ENCODE data around the gene PTPRT. TPM values are rescaled to one million over a fixed set of nuclear protein-coding genes. Genes with fewer than 3 reads are reported as not detected.

The PTPRT gene
- total and polyA plus RNA-seq, 4 donors, result 0.14 to 2.8 (median 0.40) TPM

DNA sequence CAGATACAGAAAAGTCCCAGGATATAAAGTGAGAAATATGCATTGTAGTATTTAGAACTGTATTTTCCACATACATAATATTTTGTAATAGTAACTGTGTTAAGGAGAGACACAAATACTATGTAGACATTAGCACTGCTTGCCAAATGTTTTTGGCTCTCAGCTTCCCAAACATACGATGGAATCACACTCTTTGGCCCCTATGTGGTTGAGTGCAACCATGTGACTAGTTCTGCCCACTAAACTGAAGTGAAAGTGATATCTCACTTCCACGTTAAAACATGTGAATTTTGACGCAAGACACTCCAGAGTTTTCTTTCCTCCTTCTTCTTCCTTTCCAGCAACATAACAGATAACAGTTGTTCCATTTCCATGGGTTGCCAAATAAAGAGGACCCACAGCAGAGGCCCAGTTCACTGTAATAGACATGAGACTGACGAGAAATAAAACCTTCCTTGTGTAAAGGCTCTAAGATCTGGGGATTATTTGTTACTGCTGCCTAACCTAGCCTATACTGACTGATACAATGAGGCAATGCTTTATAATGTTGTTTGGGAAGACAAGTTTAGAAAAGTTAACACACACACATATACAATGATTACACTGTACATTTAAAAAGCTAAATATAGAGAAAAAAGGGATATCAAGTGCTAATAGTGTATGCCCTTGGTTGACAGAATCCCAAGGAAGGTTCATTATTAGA lies 97.2 kb downstream of the PTPRT start (continued):
- TF ChIP-seq, protein P1, sequence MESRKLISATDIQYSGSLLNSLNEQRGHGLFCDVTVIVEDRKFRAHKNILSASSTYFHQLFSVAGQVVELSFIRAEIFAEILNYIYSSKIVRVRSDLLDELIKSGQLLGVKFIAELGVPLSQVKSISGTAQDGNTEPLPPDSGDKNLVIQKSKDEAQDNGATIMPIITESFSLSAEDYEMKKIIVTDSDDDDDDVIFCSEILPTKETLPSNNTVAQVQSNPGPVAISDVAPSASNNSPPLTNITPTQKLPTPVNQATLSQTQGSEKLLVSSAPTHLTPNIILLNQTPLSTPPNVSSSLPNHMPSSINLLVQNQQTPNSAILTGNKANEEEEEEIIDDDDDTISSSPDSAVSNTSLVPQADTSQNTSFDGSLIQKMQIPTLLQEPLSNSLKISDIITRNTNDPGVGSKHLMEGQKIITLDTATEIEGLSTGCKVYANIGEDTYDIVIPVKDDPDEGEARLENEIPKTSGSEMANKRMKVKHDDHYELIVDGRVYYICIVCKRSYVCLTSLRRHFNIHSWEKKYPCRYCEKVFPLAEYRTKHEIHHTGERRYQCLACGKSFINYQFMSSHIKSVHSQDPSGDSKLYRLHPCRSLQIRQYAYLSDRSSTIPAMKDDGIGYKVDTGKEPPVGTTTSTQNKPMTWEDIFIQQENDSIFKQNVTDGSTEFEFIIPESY (IDR thresholded peaks at IDR 0.05), result no peak
- no peak for TF ChIP-seq RAD21 (IDR thresholded peaks at IDR 0.05)
- no peak for TF ChIP-seq RXRA (IDR thresholded peaks at IDR 0.05)
- TF ChIP-seq, protein P2, sequence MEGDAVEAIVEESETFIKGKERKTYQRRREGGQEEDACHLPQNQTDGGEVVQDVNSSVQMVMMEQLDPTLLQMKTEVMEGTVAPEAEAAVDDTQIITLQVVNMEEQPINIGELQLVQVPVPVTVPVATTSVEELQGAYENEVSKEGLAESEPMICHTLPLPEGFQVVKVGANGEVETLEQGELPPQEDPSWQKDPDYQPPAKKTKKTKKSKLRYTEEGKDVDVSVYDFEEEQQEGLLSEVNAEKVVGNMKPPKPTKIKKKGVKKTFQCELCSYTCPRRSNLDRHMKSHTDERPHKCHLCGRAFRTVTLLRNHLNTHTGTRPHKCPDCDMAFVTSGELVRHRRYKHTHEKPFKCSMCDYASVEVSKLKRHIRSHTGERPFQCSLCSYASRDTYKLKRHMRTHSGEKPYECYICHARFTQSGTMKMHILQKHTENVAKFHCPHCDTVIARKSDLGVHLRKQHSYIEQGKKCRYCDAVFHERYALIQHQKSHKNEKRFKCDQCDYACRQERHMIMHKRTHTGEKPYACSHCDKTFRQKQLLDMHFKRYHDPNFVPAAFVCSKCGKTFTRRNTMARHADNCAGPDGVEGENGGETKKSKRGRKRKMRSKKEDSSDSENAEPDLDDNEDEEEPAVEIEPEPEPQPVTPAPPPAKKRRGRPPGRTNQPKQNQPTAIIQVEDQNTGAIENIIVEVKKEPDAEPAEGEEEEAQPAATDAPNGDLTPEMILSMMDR (IDR thresholded peaks at IDR 0.05; ENCODE audit: low read depth, low read length, missing input control), result no peak
- TF ChIP-seq GABPA (IDR thresholded peaks at IDR 0.05 in 1 of 2, conservative IDR thresholded peaks at IDR 0.05 in 1 of 2), result no peak
- no peak for TF ChIP-seq YY1 (IDR thresholded peaks at IDR 0.05)
- TF ChIP-seq HNF4G (IDR thresholded peaks at IDR 0.05), result no peak
- TF ChIP-seq JUND (IDR thresholded peaks at IDR 0.05), result no peak

DNA sequence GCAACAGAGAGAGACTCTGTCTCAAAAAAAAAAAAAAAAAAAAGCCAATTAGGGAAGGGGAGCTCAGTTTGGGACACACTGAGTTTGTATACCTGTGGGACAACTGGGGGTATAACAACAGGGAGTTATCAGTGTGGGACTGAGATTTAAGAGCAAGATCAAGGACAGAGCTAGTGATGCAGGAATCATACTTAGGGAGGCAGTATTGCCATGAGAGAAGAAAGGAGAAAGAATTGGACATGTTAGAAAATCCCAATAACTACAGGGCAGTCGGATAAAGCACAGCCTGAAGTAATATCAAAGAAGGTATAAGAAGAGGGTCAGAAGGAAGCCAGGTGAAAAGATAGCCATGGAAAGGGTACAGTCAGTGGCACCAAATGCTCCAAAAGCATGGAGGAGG lies 121.2 kb downstream of the PTPRT start:
- no peaks in the 10 kb centered on the region for H3K4me1 ChIP-seq (ENCODE audit: control insufficient read depth in 4 of 4, insufficient read depth in 4 of 4, low read length in 3 of 4)
- H3K27ac ChIP-seq (ENCODE audit: low read depth in 1 of 2, low read length in 2 of 2), result no peak overlapping the region
- H3K27me3 ChIP-seq (ENCODE audit: control insufficient read depth in 4 of 4, insufficient read depth in 4 of 4, low read length in 3 of 4), result no peaks in the 10 kb centered on the region
- DNase-seq (ENCODE audit: low spot score), result no peak
- 88% methylated on average over 1 of the region's 1 CpG for WGBS
- no peaks in the 10 kb centered on the region for H3K36me3 ChIP-seq (ENCODE audit: control insufficient read depth in 4 of 4, insufficient read depth in 3 of 4, low read depth in 1 of 4, low read length in 3 of 4)
- no peak overlapping the region for H3K4me3 ChIP-seq (ENCODE audit: low read depth in 1 of 3, low read length in 3 of 3)
- TF ChIP-seq, protein P1 (IDR thresholded peaks at IDR 0.05), result no peak
- TF ChIP-seq JUND (IDR thresholded peaks at IDR 0.05), result no peak
- TF ChIP-seq HNF4A (conservative IDR thresholded peaks at IDR 0.05), result no peak
- no peak for TF ChIP-seq FOXA2 (IDR thresholded peaks at IDR 0.05)
- no peak for TF ChIP-seq NR2F2 (IDR thresholded peaks at IDR 0.05)
- TF ChIP-seq RAD21 (IDR thresholded peaks at IDR 0.05), result no peak
- no peak for TF ChIP-seq GABPA (IDR thresholded peaks at IDR 0.05 in 1 of 2, conservative IDR thresholded peaks at IDR 0.05 in 1 of 2)
- TF ChIP-seq YY1 (IDR thresholded peaks at IDR 0.05), result no peak
- TF ChIP-seq, protein P3, sequence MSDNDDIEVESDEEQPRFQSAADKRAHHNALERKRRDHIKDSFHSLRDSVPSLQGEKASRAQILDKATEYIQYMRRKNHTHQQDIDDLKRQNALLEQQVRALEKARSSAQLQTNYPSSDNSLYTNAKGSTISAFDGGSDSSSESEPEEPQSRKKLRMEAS (IDR thresholded peaks at IDR 0.05), result no peak
- no peak for TF ChIP-seq EGR1 (IDR thresholded peaks at IDR 0.05; ENCODE audit: low read depth in 2 of 2)
- no peak for TF ChIP-seq TAF1 (conservative IDR thresholded peaks at IDR 0.05)
- no peak for TF ChIP-seq SP1 (IDR thresholded peaks at IDR 0.05)
- no peak for TF ChIP-seq FOXA1 (IDR thresholded peaks at IDR 0.05)
- TF ChIP-seq, protein P2 (IDR thresholded peaks at IDR 0.05; ENCODE audit: low read depth, low read length, missing input control), result no peak
- TF ChIP-seq, protein P4, sequence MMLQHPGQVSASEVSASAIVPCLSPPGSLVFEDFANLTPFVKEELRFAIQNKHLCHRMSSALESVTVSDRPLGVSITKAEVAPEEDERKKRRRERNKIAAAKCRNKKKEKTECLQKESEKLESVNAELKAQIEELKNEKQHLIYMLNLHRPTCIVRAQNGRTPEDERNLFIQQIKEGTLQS (IDR thresholded peaks at IDR 0.05), result no peak
- TF ChIP-seq RXRA (IDR thresholded peaks at IDR 0.05), result no peak
- TF ChIP-seq HNF4G (IDR thresholded peaks at IDR 0.05), result no peak
- no peak overlapping the region for H3K9ac ChIP-seq (ENCODE audit: low read depth in 1 of 2, low read length in 2 of 2)
- no peaks in the 10 kb centered on the region for H3K9me3 ChIP-seq (ENCODE audit: control insufficient read depth in 4 of 4, low read length in 3 of 4)

Data from liver (tissue), 9 donors.